Neuronal stem cell (in vitro differentiated cells): ENCODE data around the gene CASKIN2.
A peak's percentile ranks its signal among the peaks of the same experiment; 100 is the strongest.
"Not testable (repeated sequence)": the region's sequence is repeated elsewhere in the genome, so short reads cannot be mapped to it uniquely, and the experiment has no call there.

Source experiments
- DNase-seq: peaks from one replicate; pipeline ENCODE4 v3.0.0-alpha.2; 2013; ENCODE audit warnings: low spot score
- H2AFZ ChIP-seq: one replicate; pipeline ENCODE4 v1.6.1; 2013; ENCODE audit warnings: mild to moderate bottlenecking, low read length, inconsistent platforms
- H2AK5ac ChIP-seq: 2 replicates; pipeline ENCODE4 v1.6.1; 2013; ENCODE audit warnings: low read depth, mild to moderate bottlenecking, inconsistent platforms, low read length, moderate library complexity, mixed read lengths
- H2BK120ac ChIP-seq: 2 replicates; pipeline ENCODE4 v1.6.1; 2013; ENCODE audit warnings: low read depth, mild to moderate bottlenecking, inconsistent platforms, low read length, moderate library complexity, mixed read lengths
- H2BK12ac ChIP-seq: one replicate; pipeline ENCODE4 v1.6.1; 2013; ENCODE audit warnings: low read length, inconsistent platforms
- H2BK15ac ChIP-seq: 2 replicates; pipeline ENCODE4 v1.6.1; 2013; ENCODE audit warnings: mild to moderate bottlenecking, low read length, inconsistent platforms, mixed read lengths
- H2BK5ac ChIP-seq: one replicate; pipeline ENCODE4 v1.6.1; 2013; ENCODE audit warnings: inconsistent platforms, mild to moderate bottlenecking, low read length, moderate library complexity
- H3K14ac ChIP-seq: one replicate; pipeline ENCODE4 v1.6.1; 2013; ENCODE audit warnings: low read length, inconsistent platforms
- H3K18ac ChIP-seq: 2 replicates; pipeline ENCODE4 v1.6.1; 2013; ENCODE audit warnings: low read length, inconsistent platforms
- H3K23ac ChIP-seq: 2 replicates; pipeline ENCODE4 v1.6.1; 2013; ENCODE audit warnings: low read depth, mild to moderate bottlenecking, mixed read lengths, low read length, inconsistent platforms; ENCODE audit not compliant: poor library complexity
- H3K27ac ChIP-seq: replicated peaks from 3 replicates; pipeline ENCODE4 v1.5.1; 2013; ENCODE audit warnings: low read length, inconsistent platforms
- H3K27me3 ChIP-seq, 3 experiments: 2 replicates each; pipeline ENCODE4 v1.6.1; 2013; ENCODE audit warnings: low read length in 3 of 3, mild to moderate bottlenecking in 2 of 3, inconsistent platforms in 1 of 3, low read depth in 1 of 3, mixed read lengths in 1 of 3, moderate library complexity in 1 of 3; ENCODE audit not compliant: control insufficient read depth in 3 of 3, insufficient read depth in 3 of 3
- H3K36me3 ChIP-seq, 2 donors: replicated peaks in 1 of 2; 2 replicates each; pipeline ENCODE4 v1.6.1; 2013; ENCODE audit warnings: low read length in 2 of 2; ENCODE audit not compliant: control insufficient read depth in 2 of 2, insufficient read depth in 2 of 2
- H3K4ac ChIP-seq: 2 replicates; pipeline ENCODE4 v1.6.1; 2013; ENCODE audit warnings: inconsistent platforms, mild to moderate bottlenecking, low read length, moderate library complexity
- H3K4me1 ChIP-seq, 2 donors: 1 replicate in 1 of 2; 2 replicates in 1 of 2; pipeline ENCODE4 v1.6.1; 2013; ENCODE audit warnings: low read length in 2 of 2, low read depth in 1 of 2; ENCODE audit not compliant: control insufficient read depth in 2 of 2, insufficient read depth in 1 of 2
- H3K4me2 ChIP-seq: one replicate; pipeline ENCODE4 v1.6.1; 2013; ENCODE audit warnings: mild to moderate bottlenecking, low read length, inconsistent platforms; ENCODE audit not compliant: insufficient read depth, poor library complexity, severe bottlenecking
- H3K4me3 ChIP-seq, 2 donors: 2 replicates each; pipeline ENCODE4 v1.5.1; 2013; ENCODE audit warnings: low read length in 2 of 2, mild to moderate bottlenecking in 2 of 2, inconsistent platforms in 1 of 2, moderate library complexity in 1 of 2
- H3K79me1 ChIP-seq: one replicate; pipeline ENCODE4 v1.6.1; 2013; ENCODE audit warnings: low read depth, mild to moderate bottlenecking, inconsistent platforms, low read length, moderate library complexity
- H3K9ac ChIP-seq: one replicate; pipeline ENCODE4 v1.6.1; 2013; ENCODE audit warnings: mild to moderate bottlenecking, low read depth, low read length, inconsistent platforms; ENCODE audit not compliant: poor library complexity
- H3K9me3 ChIP-seq, 2 donors: replicated peaks in 1 of 2; 2 replicates each; pipeline versions ENCODE3 to v1.6.1; 2013; ENCODE audit warnings: low read length in 2 of 2, mild to moderate bottlenecking in 2 of 2, inconsistent platforms in 1 of 2, low read depth in 1 of 2, mixed read lengths in 1 of 2, moderate library complexity in 1 of 2; ENCODE audit not compliant: control insufficient read depth in 2 of 2, insufficient read depth in 1 of 2
- H4K8ac ChIP-seq: one replicate; pipeline ENCODE4 v1.6.1; 2013; ENCODE audit warnings: low read depth, mild to moderate bottlenecking, inconsistent platforms, low read length, moderate library complexity
- H4K91ac ChIP-seq: one replicate; pipeline ENCODE4 v1.6.1; 2013; ENCODE audit warnings: low read length, low read depth, mild to moderate bottlenecking, inconsistent platforms; ENCODE audit not compliant: poor library complexity
- WGBS, 2 donors: extraction: QIAGEN DNeasy Blood & Tissue Kit; methylation state at CpG; one replicate each; pipeline ENCODE4 v1.1.7; 2013; ENCODE audit warnings: missing lambda C conversion rate in 2 of 2, mixed read lengths in 1 of 2; ENCODE audit not compliant: insufficient read length in 2 of 2, insufficient replicate concordance in 1 of 2; ENCODE audit errors: extremely low coverage in 2 of 2; 5-methylcytosine and 5-hydroxymethylcytosine counted together

CASKIN2 gene

DNA sequence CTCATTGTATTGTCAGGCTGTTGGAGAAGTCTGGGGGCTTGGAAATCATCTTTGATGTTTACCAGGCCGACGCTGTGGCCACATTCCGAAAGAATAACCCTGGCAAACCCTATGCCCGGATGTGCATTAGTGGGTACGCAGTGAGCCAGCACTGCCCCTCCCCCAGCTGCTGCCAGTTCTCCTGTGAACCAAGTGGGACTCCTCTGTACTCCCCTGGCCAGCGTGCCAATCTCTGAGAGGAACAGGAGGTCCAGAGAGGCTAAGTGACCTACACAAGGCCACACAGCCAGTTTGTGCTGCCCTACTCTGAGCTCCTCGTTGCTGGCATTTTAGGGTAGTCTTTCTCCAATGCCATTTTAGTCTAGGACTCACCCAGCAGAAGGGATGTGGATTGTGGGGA lies 8.3 kb upstream of the CASKIN2 start:
- Histone ChIP-seq H4K91ac (no peak overlapping the region), H2BK5ac (no peak overlapping the region), H3K27ac (no peak overlapping the region), H3K23ac (no peak overlapping the region), H2AK5ac (no peak overlapping the region), H3K4me2 (no peak overlapping the region), H3K4me3 (no peak overlapping the region), H3K27me3 (peaks cover 0 to 16% (median 6%) of the 10 kb centered on the region in 3 experiments), H4K8ac (no peak overlapping the region), H3K9ac (no peak overlapping the region), H3K9me3 (no peaks in the 10 kb centered on the region), H3K79me1 (peaks cover 4% of the 10 kb centered on the region), H3K18ac (no peak overlapping the region), H3K36me3 (peaks cover 29 to 49% of the 10 kb centered on the region in 2 donors), H3K14ac (no peak overlapping the region), H3K4me1 (peaks cover 0 to 5% of the 10 kb centered on the region in 2 donors), H2BK15ac (no peak overlapping the region), H2AFZ (no peak overlapping the region), H2BK12ac (no peak overlapping the region), H3K4ac (no peak overlapping the region), H2BK120ac (no peak overlapping the region)
- WGBS, 2 donors: no CpG with 5 or more reads among the region's 7 CpGs
- DNase-seq: no peak

DNA sequence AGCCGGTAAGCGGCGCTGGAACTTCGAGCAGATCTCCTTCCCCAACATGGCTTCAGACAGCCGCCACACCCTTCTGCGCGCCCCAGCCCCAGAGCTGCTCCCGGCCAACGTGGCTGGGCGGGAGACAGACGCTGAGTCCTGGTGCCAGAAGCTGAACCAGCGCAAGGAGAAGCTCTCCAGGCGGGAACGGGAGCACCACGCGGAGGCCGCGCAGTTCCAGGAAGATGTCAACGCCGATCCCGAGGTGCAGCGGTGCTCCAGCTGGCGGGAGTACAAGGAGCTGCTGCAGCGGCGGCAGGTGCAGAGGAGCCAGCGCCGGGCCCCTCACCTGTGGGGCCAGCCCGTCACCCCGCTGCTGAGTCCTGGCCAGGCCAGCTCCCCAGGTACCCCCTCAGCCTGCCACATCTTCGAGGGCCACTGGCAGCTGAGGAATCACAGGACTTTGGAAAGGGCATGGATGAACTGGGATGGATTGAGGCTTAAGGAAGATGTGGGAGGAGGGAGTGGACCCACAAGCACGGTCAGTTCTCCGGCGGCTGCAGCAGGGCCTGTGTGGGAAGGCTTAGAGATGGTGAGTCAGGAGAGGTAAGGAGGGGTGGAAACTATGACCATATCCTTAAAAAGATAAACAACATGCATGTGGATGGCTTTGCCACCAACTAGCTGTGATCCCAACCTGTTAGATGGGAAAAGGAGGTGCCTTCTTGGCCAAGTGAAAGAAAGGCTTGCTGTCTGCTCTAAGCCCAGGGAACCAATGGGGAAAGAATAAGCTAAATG lies 6.8 kb upstream of the CASKIN2 start:
- Histone ChIP-seq H2BK15ac (no peak overlapping the region), H4K91ac (no peak overlapping the region), H3K79me1 (peaks cover 11% of the 10 kb centered on the region), H3K4me2 (no peak overlapping the region), H2BK12ac (no peak overlapping the region), H2BK120ac (no peak overlapping the region), H4K8ac (no peak overlapping the region), H3K18ac (no peak overlapping the region), H2AFZ (no peak overlapping the region), H3K27ac (no peak overlapping the region), H3K4ac (no peak overlapping the region), H3K9me3 (no peaks in the 10 kb centered on the region), H2BK5ac (no peak overlapping the region), H3K4me1 (peaks cover 6 to 10% of the 10 kb centered on the region in 2 donors), H3K9ac (no peak overlapping the region), H3K23ac (peak overlapping the region; percentile 77), H3K36me3 (peaks cover 34 to 60% of the 10 kb centered on the region in 2 donors), H3K14ac (no peak overlapping the region), H2AK5ac (no peak overlapping the region), H3K4me3 (no peak overlapping the region), H3K27me3 (peaks cover 0 to 14% (median 6%) of the 10 kb centered on the region in 3 experiments)
- DNase-seq: no peak
- no CpG with 5 or more reads among the region's 33 CpGs for WGBS, 2 donors

DNA sequence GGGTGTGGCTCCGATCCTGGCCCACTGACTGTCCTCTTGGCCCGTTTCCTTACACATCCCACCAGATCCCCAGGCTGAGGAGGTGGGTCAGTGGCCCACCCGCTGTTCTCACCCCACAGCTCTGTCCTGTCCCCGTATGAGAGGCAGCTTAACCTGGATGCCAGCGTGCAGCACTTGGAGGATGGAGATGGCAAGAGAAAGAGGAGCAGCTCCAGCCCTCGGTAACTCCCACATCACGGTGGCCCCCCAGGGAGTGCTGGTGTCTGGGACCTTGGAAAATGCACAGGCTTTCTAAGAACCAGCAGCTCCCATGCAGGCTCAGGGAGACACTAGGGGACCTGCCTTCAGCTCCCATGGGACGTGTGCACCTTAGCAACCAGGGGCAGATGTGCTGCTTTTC lies 6.0 kb upstream of the CASKIN2 start:
- no peak overlapping the region for H3K9ac ChIP-seq
- H2BK15ac ChIP-seq: no peak overlapping the region
- no peak overlapping the region for H4K8ac ChIP-seq
- H3K23ac ChIP-seq: peak overlapping the region; percentile 18
- no peak overlapping the region for H2BK5ac ChIP-seq
- H3K14ac ChIP-seq: no peak overlapping the region
- peaks cover 34 to 60% of the 10 kb centered on the region in 2 donors for H3K36me3 ChIP-seq
- WGBS, 2 donors: no CpG with 5 or more reads among the region's 8 CpGs
- H4K91ac ChIP-seq: no peak overlapping the region
- peaks cover 9% of the 10 kb centered on the region for H3K79me1 ChIP-seq
- H2AK5ac ChIP-seq: no peak overlapping the region
- H3K4me3 ChIP-seq: no peak overlapping the region
- no peak overlapping the region for H2AFZ ChIP-seq
- H2BK12ac ChIP-seq: no peak overlapping the region
- no peaks in the 10 kb centered on the region for H3K9me3 ChIP-seq
- no peak overlapping the region for H3K18ac ChIP-seq
- no peak overlapping the region for H3K4me2 ChIP-seq
- no peak overlapping the region for H3K4ac ChIP-seq
- peaks cover 0 to 6% (median 2%) of the 10 kb centered on the region in 3 experiments for H3K27me3 ChIP-seq
- H3K4me1 ChIP-seq: peaks cover 7% of the 10 kb centered on the region in 2 donors
- H2BK120ac ChIP-seq: no peak overlapping the region
- no peak for DNase-seq
- H3K27ac ChIP-seq: no peak overlapping the region

DNA sequence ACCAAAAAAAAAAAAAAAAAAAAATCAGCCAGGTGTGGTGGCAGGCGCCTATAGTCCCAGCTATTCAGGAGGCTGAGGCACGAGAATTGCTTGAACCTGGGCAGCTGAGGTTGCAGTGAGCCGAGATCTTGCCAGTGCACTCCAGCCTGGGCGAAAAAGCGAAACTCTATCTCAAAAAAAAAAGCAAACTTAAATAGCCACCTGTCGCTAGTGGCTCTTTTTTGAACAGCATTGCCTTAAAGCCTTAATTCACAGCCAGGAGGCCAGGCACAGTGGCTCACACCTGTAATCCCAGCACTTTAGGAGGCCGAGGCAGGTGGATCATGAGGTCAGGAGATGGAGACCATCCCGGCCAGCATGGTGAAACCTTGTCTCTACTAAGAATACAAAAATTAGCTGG lies 5.1 kb upstream of the CASKIN2 start:
- peaks cover 34 to 60% of the 10 kb centered on the region in 2 donors for H3K36me3 ChIP-seq
- H4K91ac ChIP-seq, DNase-seq, H3K27ac ChIP-seq, H3K4ac ChIP-seq, H2AFZ ChIP-seq, H3K27me3 ChIP-seq, H4K8ac ChIP-seq, H3K4me1 ChIP-seq, H2AK5ac ChIP-seq, H3K9me3 ChIP-seq, H3K4me3 ChIP-seq, H3K18ac ChIP-seq, H3K4me2 ChIP-seq, H3K14ac ChIP-seq, H3K23ac ChIP-seq, H2BK15ac ChIP-seq, H3K9ac ChIP-seq, H3K79me1 ChIP-seq, H2BK12ac ChIP-seq, H2BK120ac ChIP-seq, H2BK5ac ChIP-seq: not testable (repeated sequence)
- WGBS, 2 donors: no CpG with 5 or more reads among the region's 8 CpGs
